Measurements from ENCODE around the gene SH3BGRL3. TPM values are rescaled to one million over a fixed set of nuclear protein-coding genes. Genes with fewer than 3 reads are reported as not detected.

The SH3BGRL3 gene
- polyA plus RNA-seq, 3 donors = 478 to 1,744 (median 1,706) TPM

DNA sequence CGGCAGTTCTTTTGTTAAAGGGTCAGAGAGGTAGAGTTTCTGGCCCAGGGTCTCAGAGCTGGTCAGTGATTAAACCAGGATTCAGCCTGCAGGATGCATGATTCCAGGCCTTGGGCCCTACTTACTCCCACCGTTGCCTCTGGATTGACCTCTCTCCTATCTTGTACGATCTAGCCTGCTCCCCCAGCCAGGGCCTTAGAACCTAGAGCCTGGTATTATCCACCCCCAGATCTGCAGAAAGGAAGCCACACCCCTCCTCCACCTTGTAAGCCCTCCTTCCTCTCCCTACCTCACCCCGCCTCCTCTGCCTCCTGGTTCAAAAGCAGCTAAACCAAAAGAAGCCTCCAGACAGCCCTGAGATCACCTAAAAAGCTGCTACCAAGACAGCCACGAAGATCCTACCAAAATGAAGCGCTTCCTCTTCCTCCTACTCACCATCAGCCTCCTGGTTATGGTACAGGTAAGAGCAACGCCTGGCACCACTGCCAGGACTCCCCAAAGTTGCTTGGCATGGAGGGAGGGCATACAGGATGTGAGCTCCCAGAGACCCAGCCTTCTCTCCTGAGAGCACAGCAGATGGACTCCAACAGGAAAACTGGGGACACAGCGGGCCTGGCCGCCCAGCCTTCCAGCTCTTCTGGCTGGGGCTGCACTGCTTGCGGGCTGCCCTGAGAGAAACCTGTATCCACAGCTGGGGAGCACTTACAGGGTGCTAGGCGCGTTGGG is 37.9 kb downstream of the SH3BGRL3 start, which contains the start of gene CD52:
Gene CD52, plus strand, starts transcription at position 347 of the 726 bp plus-strand sequence. Its CDS starts 60 bp downstream, at position 407.
- Mint-ChIP-seq H3K9me3 (no peaks in the 10 kb centered on the region), H3K36me3 (peaks cover 26 to 29% of the 10 kb centered on the region in 2 donors), H3K27me3 (ENCODE audit: low read depth in 3 of 3) (no peaks in the 10 kb centered on the region), H3K4me3 (peak within 1 kb of the TSS; percentile 91), H3K4me1 (peaks cover 93% of the 10 kb centered on the region), H3K27ac (peak within 1 kb of the TSS; percentile 86 to 99 (median 97))
- Histone ChIP-seq H3K9me3 (replicated peaks in 1 of 2; ENCODE audit: control insufficient read depth in 1 of 2, insufficient read depth in 1 of 2, low read length in 2 of 2) (no peaks in the 10 kb centered on the region), H3K36me3 (replicated peaks in 1 of 2; ENCODE audit: control insufficient read depth in 1 of 2, insufficient read depth in 2 of 2, low read length in 2 of 2) (peaks cover 9 to 23% of the 10 kb centered on the region in 2 donors), H3K9ac (ENCODE audit: insufficient read depth, low read length, poor library complexity, severe bottlenecking) (peak within 1 kb of the TSS; percentile 74), H3K4me2 (replicated peaks; ENCODE audit: extremely low read depth, low read length, poor library complexity, severe bottlenecking) (peak within 1 kb of the TSS; percentile 82), H3K27me3 (ENCODE audit: control insufficient read depth in 2 of 2, insufficient read depth in 2 of 2, low read length in 2 of 2) (no peaks in the 10 kb centered on the region), H3K27ac (ENCODE audit: low read depth in 1 of 2, low read length in 2 of 2) (peak within 1 kb of the TSS; percentile 88 to 92), H2AFZ (ENCODE audit: insufficient read depth, low read depth, low read length, poor library complexity, severe bottlenecking) (peak within 1 kb of the TSS; percentile 39), H3K79me2 (ENCODE audit: insufficient read depth, low read length) (peaks cover 64% of the 10 kb centered on the region), H3K4me3 (replicated peaks in 1 of 3; ENCODE audit: low read depth in 2 of 3, low read length in 3 of 3) (peak within 1 kb of the TSS; percentile 45 to 83 (median 50)), H4K20me1 (ENCODE audit: insufficient read depth, low read length) (peaks cover 9% of the 10 kb centered on the region), H3K4me1 (ENCODE audit: control insufficient read depth in 1 of 2, insufficient read depth in 2 of 2, low read length in 2 of 2) (peaks cover 92 to 95% of the 10 kb centered on the region in 2 donors)
- WGBS (ENCODE audit: insufficient coverage) = 28% methylated on average over 8 of the region's 12 CpGs
- intact Hi-C loops (cut with micrococcal nuclease) = loop anchor here (1.0 to 10.0 kb wide), 2 partner anchors 8 to 203 kb away; partner anchors contain the start of gene PDIK1L (in 1 of the 2)
- peak in 1 of 3 donors; percentile 28 for DNase-seq
- TF ChIP-seq, protein P1, sequence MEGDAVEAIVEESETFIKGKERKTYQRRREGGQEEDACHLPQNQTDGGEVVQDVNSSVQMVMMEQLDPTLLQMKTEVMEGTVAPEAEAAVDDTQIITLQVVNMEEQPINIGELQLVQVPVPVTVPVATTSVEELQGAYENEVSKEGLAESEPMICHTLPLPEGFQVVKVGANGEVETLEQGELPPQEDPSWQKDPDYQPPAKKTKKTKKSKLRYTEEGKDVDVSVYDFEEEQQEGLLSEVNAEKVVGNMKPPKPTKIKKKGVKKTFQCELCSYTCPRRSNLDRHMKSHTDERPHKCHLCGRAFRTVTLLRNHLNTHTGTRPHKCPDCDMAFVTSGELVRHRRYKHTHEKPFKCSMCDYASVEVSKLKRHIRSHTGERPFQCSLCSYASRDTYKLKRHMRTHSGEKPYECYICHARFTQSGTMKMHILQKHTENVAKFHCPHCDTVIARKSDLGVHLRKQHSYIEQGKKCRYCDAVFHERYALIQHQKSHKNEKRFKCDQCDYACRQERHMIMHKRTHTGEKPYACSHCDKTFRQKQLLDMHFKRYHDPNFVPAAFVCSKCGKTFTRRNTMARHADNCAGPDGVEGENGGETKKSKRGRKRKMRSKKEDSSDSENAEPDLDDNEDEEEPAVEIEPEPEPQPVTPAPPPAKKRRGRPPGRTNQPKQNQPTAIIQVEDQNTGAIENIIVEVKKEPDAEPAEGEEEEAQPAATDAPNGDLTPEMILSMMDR (IDR thresholded peaks at IDR 0.05) = no peak

DNA sequence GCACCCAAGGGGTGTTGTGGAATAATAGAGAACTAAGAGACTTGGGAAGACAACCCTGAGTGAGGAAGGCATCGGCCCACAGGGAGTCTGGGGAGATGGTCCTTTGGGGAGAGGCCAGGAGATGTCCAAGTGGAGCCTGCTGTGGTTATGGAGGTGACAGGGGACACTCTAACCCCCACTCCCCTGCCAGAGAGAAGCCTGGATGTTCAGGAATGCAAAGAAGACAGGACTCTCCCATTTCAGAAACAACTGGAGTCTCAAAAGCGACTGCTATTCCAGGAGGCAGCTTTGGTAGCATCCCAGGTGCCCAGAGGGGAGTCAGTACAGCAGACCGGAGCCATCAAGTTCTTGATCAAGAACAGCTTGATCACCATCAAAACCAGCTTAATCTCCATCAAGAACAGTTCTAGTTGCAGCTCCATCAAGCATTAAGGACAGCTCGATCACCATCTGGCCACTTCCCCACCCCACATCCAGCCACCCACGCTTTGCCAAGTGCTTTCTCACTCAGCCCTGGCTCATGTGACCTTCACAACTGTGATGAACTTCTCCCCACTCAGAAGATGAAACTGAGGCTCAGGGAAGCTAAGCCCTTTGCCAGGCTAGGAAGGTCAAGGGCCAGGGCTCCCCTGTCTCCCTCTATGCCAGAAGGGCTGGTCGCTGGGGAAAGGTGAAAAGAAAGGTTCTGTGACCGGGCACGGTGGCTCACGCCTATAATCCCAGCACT is 38.6 kb downstream of the SH3BGRL3 start:
- Mint-ChIP-seq H3K4me1 (peaks cover 92% of the 10 kb centered on the region), H3K36me3 (peaks cover 34 to 36% of the 10 kb centered on the region in 2 donors), H3K9me3 (no peaks in the 10 kb centered on the region), H3K4me3 (peak overlapping the region; percentile 91), H3K27me3 (ENCODE audit: low read depth in 3 of 3) (no peaks in the 10 kb centered on the region), H3K27ac (peak overlapping the region; percentile 86 to 99 (median 97))
- H3K4me3 ChIP-seq (replicated peaks in 1 of 3; ENCODE audit: low read depth in 2 of 3, low read length in 3 of 3) = peak overlapping the region; percentile 45 to 83 (median 50)
- intact Hi-C loops (cut with micrococcal nuclease) = loop anchor here (1.0 to 10.0 kb wide), 3 partner anchors 9 to 204 kb away; partner anchors contain the start of gene PDIK1L (in 1 of the 2)
- H3K27ac ChIP-seq (ENCODE audit: low read depth in 1 of 2, low read length in 2 of 2) = peak overlapping the region; percentile 88 to 92
- H3K9ac ChIP-seq (ENCODE audit: insufficient read depth, low read length, poor library complexity, severe bottlenecking) = peak overlapping the region; percentile 74
- H2AFZ ChIP-seq (ENCODE audit: insufficient read depth, low read depth, low read length, poor library complexity, severe bottlenecking) = peak overlapping the region; percentile 39
- H3K4me2 ChIP-seq (replicated peaks; ENCODE audit: extremely low read depth, low read length, poor library complexity, severe bottlenecking) = peak overlapping the region; percentile 82
- peak; percentile 71 to 84 (median 78) for DNase-seq
- H3K4me1 ChIP-seq (ENCODE audit: control insufficient read depth in 1 of 2, insufficient read depth in 2 of 2, low read length in 2 of 2) = peaks cover 85 to 88% of the 10 kb centered on the region in 2 donors
- TF ChIP-seq, protein P1 (IDR thresholded peaks at IDR 0.05) = no peak
- no peaks in the 10 kb centered on the region for H3K9me3 ChIP-seq (replicated peaks in 1 of 2; ENCODE audit: control insufficient read depth in 1 of 2, insufficient read depth in 1 of 2, low read length in 2 of 2)
- peaks cover 9% of the 10 kb centered on the region for H4K20me1 ChIP-seq (ENCODE audit: insufficient read depth, low read length)
- 25% methylated on average over 4 of the region's 9 CpGs for WGBS (ENCODE audit: insufficient coverage)
- peaks cover 9 to 31% of the 10 kb centered on the region in 2 donors for H3K36me3 ChIP-seq (replicated peaks in 1 of 2; ENCODE audit: control insufficient read depth in 1 of 2, insufficient read depth in 2 of 2, low read length in 2 of 2)
- peaks cover 64% of the 10 kb centered on the region for H3K79me2 ChIP-seq (ENCODE audit: insufficient read depth, low read length)
- H3K27me3 ChIP-seq (ENCODE audit: control insufficient read depth in 2 of 2, insufficient read depth in 2 of 2, low read length in 2 of 2) = no peaks in the 10 kb centered on the region
